ENCODE results near the gene NES.

NES gene

DNA sequence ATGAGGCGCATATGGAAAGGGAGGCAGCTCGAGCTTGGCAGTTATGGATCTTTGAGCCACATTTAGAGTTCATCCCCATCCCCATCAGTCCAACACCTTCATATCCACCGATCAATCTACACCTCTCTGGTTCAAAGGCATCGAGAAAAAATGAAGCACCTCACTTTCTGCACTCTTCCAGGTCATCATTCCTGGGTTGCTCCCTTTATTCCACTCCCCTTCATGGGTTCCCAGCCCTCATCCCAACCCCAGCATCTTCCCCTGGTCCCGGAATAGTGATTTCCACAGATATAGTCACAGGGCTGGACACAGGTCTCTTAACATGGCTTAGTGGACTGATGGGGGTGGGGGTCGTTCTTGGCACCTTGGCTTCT, 57.6 kb downstream of the NES start:
- no peak for ATAC-seq
- no peak for TF ChIP-seq ISL1 (CRISPR knock-in tag; IDR thresholded peaks at IDR 0.05)
- TF ChIP-seq TCF4 (CRISPR knock-in tag; IDR thresholded peaks at IDR 0.05; ENCODE audit: borderline replicate concordance), result no peak
- TF ChIP-seq ESRRG (CRISPR knock-in tag; IDR thresholded peaks at IDR 0.05), result no peak
- no peak for TF ChIP-seq GLIS3 (CRISPR knock-in tag; IDR thresholded peaks at IDR 0.05)
- TF ChIP-seq, protein P1, sequence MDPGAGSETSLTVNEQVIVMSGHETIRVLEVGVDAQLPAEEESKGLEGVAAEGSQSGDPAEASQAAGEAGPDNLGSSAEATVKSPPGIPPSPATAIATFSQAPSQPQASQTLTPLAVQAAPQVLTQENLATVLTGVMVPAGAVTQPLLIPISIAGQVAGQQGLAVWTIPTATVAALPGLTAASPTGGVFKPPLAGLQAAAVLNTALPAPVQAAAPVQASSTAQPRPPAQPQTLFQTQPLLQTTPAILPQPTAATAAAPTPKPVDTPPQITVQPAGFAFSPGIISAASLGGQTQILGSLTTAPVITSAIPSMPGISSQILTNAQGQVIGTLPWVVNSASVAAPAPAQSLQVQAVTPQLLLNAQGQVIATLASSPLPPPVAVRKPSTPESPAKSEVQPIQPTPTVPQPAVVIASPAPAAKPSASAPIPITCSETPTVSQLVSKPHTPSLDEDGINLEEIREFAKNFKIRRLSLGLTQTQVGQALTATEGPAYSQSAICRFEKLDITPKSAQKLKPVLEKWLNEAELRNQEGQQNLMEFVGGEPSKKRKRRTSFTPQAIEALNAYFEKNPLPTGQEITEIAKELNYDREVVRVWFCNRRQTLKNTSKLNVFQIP (CRISPR knock-in tag; IDR thresholded peaks at IDR 0.05; ENCODE audit: borderline replicate concordance, low read depth), result no peak
- TF ChIP-seq ZNF70 (CRISPR knock-in tag; IDR thresholded peaks at IDR 0.05), result no peak
- no peak for TF ChIP-seq RARB (CRISPR knock-in tag; IDR thresholded peaks at IDR 0.05)
- no peak for TF ChIP-seq ZC3H10 (CRISPR knock-in tag; IDR thresholded peaks at IDR 0.05)
- TF ChIP-seq ARNTL (CRISPR knock-in tag; IDR thresholded peaks at IDR 0.05; ENCODE audit: borderline replicate concordance, low read depth), result no peak
- TF ChIP-seq ZFP30 (CRISPR knock-in tag; IDR thresholded peaks at IDR 0.05), result no peak

DNA sequence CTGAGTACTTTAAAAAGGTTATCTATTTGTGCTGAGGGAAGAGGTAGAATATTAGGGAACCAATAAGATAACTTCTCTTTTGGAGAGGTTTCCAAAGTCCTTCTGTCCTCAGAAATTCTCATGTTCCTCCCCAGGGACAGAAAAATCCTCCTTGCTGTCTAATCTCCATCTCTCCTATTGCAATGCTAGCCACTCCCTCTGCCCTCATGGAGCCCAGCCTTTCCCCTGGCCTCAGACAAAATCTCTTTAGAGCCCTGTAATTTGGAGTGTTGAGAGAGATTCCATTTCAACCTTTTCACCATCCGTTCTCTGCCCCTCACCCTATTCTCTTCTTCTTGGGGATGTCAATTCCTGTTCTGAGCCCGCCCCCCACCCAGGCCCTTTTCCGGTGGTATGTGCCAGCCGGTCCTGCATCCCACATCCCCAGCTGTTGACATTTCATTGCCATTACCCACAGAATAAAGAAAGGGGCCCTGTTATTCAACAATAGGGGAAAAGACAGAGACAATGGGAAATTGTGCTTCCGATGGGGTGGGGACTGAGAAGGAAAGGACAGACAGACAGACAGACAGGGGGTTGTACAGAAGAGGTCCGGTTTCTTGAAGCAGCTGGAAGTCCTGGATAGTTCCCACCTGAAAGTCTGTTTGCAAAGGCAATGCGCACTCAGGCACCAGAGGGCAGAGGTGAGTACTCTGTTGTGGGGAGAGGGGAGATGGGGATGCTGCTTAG, 58.2 kb downstream of the NES start, which contains the start of gene HAPLN2:
Gene HAPLN2 (plus strand): TSS at position 563 of the 729 bp plus-strand sequence. CDS start 4,076 bp downstream, outside the sequence.
- ATAC-seq, result peak; percentile 18; the same call in 2 of the 3 replicates
- TF ChIP-seq CSDC2 (CRISPR knock-in tag; IDR thresholded peaks at IDR 0.05), result no peak
- TF ChIP-seq ZFP3 (CRISPR knock-in tag; IDR thresholded peaks at IDR 0.05), result no peak
- TF ChIP-seq GLIS3 (CRISPR knock-in tag; IDR thresholded peaks at IDR 0.05), result no peak
- TF ChIP-seq BACH2 (CRISPR knock-in tag; IDR thresholded peaks at IDR 0.05; ENCODE audit: borderline replicate concordance), result no peak
- TF ChIP-seq ZC3H10 (CRISPR knock-in tag; IDR thresholded peaks at IDR 0.05), result no peak
- TF ChIP-seq, protein P2, sequence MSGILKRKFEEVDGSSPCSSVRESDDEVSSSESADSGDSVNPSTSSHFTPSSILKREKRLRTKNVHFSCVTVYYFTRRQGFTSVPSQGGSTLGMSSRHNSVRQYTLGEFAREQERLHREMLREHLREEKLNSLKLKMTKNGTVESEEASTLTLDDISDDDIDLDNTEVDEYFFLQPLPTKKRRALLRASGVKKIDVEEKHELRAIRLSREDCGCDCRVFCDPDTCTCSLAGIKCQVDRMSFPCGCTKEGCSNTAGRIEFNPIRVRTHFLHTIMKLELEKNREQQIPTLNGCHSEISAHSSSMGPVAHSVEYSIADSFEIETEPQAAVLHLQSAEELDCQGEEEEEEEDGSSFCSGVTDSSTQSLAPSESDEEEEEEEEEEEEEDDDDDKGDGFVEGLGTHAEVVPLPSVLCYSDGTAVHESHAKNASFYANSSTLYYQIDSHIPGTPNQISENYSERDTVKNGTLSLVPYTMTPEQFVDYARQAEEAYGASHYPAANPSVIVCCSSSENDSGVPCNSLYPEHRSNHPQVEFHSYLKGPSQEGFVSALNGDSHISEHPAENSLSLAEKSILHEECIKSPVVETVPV (CRISPR knock-in tag; IDR thresholded peaks at IDR 0.05), result no peak
- no peak for TF ChIP-seq SNAI2 (CRISPR knock-in tag; IDR thresholded peaks at IDR 0.05)
- TF ChIP-seq, protein P3, sequence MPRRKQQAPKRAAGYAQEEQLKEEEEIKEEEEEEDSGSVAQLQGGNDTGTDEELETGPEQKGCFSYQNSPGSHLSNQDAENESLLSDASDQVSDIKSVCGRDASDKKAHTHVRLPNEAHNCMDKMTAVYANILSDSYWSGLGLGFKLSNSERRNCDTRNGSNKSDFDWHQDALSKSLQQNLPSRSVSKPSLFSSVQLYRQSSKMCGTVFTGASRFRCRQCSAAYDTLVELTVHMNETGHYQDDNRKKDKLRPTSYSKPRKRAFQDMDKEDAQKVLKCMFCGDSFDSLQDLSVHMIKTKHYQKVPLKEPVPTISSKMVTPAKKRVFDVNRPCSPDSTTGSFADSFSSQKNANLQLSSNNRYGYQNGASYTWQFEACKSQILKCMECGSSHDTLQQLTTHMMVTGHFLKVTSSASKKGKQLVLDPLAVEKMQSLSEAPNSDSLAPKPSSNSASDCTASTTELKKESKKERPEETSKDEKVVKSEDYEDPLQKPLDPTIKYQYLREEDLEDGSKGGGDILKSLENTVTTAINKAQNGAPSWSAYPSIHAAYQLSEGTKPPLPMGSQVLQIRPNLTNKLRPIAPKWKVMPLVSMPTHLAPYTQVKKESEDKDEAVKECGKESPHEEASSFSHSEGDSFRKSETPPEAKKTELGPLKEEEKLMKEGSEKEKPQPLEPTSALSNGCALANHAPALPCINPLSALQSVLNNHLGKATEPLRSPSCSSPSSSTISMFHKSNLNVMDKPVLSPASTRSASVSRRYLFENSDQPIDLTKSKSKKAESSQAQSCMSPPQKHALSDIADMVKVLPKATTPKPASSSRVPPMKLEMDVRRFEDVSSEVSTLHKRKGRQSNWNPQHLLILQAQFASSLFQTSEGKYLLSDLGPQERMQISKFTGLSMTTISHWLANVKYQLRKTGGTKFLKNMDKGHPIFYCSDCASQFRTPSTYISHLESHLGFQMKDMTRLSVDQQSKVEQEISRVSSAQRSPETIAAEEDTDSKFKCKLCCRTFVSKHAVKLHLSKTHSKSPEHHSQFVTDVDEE (CRISPR knock-in tag; IDR thresholded peaks at IDR 0.05), result no peak
- TF ChIP-seq, protein P4, sequence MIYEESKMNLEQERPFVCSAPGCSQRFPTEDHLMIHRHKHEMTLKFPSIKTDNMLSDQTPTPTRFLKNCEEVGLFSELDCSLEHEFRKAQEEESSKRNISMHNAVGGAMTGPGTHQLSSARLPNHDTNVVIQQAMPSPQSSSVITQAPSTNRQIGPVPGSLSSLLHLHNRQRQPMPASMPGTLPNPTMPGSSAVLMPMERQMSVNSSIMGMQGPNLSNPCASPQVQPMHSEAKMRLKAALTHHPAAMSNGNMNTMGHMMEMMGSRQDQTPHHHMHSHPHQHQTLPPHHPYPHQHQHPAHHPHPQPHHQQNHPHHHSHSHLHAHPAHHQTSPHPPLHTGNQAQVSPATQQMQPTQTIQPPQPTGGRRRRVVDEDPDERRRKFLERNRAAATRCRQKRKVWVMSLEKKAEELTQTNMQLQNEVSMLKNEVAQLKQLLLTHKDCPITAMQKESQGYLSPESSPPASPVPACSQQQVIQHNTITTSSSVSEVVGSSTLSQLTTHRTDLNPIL (CRISPR knock-in tag; IDR thresholded peaks at IDR 0.05; ENCODE audit: low read depth), result no peak
- no peak for TF ChIP-seq ZNF565 (CRISPR knock-in tag; conservative IDR thresholded peaks at IDR 0.05; ENCODE audit: low read depth)
- TF ChIP-seq, protein P1 (CRISPR knock-in tag; IDR thresholded peaks at IDR 0.05; ENCODE audit: borderline replicate concordance, low read depth), result no peak
- no peak for TF ChIP-seq PPARA (CRISPR knock-in tag; IDR thresholded peaks at IDR 0.05; ENCODE audit: borderline replicate concordance)
- no peak for TF ChIP-seq ZFP30 (CRISPR knock-in tag; IDR thresholded peaks at IDR 0.05)
- no peak for TF ChIP-seq RARB (CRISPR knock-in tag; IDR thresholded peaks at IDR 0.05)
- TF ChIP-seq, protein P5, sequence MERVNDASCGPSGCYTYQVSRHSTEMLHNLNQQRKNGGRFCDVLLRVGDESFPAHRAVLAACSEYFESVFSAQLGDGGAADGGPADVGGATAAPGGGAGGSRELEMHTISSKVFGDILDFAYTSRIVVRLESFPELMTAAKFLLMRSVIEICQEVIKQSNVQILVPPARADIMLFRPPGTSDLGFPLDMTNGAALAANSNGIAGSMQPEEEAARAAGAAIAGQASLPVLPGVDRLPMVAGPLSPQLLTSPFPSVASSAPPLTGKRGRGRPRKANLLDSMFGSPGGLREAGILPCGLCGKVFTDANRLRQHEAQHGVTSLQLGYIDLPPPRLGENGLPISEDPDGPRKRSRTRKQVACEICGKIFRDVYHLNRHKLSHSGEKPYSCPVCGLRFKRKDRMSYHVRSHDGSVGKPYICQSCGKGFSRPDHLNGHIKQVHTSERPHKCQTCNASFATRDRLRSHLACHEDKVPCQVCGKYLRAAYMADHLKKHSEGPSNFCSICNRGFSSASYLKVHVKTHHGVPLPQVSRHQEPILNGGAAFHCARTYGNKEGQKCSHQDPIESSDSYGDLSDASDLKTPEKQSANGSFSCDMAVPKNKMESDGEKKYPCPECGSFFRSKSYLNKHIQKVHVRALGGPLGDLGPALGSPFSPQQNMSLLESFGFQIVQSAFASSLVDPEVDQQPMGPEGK (CRISPR knock-in tag; IDR thresholded peaks at IDR 0.05; ENCODE audit: borderline replicate concordance), result no peak
- no peak for TF ChIP-seq TOX (CRISPR knock-in tag; IDR thresholded peaks at IDR 0.05; ENCODE audit: borderline replicate concordance)
- TF ChIP-seq ESRRG (CRISPR knock-in tag; IDR thresholded peaks at IDR 0.05), result no peak
- TF ChIP-seq ZNF70 (CRISPR knock-in tag; IDR thresholded peaks at IDR 0.05), result no peak
- TF ChIP-seq ARNTL (CRISPR knock-in tag; IDR thresholded peaks at IDR 0.05; ENCODE audit: borderline replicate concordance, low read depth), result no peak
